HG03039 (cell line): ENCODE results near the gene BMP8A.
"Not testable (repeated sequence)": the region's sequence is repeated elsewhere in the genome, so short reads cannot be mapped to it uniquely, and the experiment has no call there.

Experiments used
- ATAC-seq: cut with Tn5 transposase; IDR thresholded peaks from one replicate; pipeline ENCODE4 v1.9.1; 2021; ENCODE audit warnings: mild to moderate bottlenecking, moderate library complexity; ENCODE audit not compliant: unreplicated experiment

BMP8A gene

DNA sequence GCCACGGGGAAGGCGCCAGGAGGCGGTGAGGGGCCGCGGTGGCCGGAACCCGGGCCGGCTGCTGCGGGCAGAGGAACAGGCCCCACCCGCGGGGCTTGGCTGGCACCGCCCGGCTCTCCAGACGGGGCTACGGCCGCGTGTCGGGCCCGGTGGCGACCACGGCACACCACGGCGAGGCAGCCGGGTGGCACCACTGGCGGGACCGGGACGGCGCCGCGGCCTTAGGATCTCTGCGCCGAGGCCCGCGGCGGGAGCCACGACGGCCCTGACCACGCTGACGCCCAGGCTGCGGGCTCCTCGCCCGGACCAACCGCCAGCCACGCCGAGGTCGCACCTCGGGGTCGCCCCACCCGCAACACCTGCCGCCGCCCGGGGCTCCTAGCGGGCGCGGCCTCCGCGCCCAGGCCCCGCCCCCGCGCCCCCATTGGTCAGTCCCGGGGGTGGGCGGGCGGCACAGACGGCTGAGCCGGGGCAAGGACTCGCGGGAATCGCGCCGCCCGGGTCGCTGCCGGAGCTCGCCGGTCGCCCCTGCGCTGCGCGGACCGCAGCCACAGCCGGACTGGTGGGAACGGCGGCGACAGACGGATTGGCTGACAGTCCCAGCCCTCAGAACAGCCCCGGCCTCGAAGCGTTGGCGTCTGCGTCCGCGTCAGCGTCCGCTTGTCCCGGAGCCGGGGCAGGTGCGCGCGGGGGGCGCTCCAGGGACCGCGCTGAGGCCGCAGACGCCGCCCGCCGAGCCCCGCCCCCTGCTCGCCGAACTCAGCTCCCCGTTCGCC lies at the start of gene BMP8A:
Gene BMP8A (plus strand): TSS at position 491 of the 776 bp plus-strand sequence. CDS start 356 bp downstream, outside the sequence.
- ATAC-seq: peak; percentile 68

DNA sequence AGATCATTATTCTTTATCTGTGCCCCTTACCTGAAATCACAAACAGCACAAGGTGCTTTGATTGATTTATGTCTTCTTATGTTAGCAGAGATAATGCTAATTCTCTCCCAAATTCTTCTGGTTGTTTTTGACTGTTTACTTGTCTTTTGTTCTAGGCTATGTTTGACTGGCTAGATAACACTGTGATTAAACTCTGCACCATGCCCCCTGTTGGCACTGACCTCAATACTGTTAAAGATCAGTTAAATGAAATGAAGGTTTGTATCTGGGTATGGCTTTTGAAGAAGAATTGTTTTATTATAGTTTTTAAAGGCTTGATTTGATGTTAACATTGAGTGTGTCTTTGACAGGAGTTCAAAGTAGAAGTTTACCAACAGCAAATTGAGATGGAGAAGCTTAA lies 49.6 kb upstream of the BMP8A start:
- no peak for ATAC-seq

DNA sequence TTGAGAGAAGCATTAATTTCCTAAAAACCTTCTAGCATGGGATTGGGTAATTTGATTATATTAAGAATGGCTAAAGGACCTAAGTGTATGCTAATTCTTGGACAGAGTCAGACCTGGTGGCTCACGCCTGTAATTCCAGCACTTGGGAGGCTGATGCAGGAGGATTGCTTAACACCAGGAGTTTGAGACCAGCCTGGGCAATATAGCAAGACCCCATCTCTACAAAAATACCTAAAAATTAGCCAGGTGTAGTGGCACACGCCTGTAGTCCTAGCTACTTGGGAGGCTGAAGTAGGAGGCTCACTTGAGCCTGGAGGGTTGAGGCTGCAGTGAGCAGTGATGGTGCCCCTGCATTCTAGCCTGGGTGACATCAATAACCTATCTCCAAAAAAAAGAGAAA lies 45.9 kb upstream of the BMP8A start:
- no peak for ATAC-seq

DNA sequence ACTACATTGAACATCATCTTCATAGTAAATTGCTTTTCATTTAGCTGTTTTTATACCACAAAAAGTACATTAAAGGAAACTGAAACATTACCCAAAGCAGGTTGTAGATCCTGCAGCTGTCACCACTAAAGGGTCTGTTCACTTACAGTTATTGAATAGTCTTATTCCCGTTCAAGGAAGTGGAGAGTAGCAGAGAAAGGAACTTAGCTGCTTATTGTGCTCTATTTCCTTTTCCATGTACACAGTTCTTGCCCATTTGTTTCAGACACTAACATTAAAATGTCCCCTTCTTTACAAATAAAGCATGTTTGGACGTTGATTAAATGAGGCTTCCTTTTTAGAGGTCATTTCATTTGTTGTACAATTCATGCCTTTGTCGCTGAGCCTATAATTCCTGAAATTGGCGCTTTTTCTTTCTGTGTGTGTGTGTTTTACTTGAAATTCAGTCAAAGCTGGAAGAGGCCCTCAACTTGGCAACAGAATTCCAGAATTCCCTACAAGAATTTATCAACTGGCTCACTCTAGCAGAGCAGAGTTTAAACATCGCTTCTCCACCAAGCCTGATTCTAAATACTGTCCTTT lies 44.4 kb upstream of the BMP8A start:
- ATAC-seq: no peak

- not testable (repeated sequence) for ATAC-seq
Observed at GRCh38 chr1:39450041-39450440, 41.4 kb upstream of the BMP8A start.

DNA sequence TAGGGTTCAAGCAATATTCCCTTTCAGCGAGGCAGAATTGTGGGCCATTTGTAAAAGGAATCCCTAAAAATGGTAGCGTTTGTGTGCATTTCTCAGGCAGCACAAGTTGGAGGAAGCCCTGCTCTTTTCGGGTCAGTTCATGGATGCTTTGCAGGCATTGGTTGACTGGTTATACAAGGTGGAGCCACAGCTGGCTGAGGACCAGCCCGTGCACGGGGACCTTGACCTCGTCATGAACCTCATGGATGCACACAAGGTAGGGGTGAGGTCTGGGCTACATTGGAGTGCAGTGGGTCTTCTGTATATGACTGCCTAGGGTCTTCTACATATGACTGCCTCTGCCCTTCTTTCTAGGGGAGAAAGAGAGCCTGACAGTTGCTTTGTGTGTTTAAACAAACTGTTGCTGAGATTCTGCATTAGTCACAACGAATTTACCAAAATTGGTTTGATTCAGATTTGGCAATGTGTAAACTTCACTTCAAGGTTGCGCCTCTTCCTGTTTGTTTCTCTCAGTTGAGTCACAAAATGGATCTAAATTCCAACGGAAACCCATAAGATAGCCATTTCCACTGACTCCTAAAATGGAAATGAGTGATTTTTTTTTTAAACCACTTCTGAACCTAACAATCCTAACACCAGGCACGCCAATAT lies 40.4 kb upstream of the BMP8A start:
- no peak for ATAC-seq

DNA sequence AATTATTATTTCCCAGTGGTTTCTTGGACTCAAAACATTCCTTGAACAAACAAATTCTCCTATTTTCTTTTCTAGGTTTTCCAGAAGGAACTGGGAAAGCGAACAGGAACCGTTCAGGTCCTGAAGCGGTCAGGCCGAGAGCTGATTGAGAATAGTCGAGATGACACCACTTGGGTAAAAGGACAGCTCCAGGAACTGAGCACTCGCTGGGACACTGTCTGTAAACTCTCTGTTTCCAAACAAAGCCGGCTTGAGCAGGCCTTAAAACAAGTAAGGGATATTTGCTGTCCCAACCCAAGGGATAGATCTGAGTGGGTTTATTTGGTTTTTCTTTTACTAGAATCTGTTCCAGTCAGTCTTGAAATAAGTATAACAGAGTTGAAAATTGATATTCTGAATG lies 39.4 kb upstream of the BMP8A start:
- no peak for ATAC-seq

- ATAC-seq: no peak
Observed at GRCh38 chr1:39452540-39452939, 38.9 kb upstream of the BMP8A start.

DNA sequence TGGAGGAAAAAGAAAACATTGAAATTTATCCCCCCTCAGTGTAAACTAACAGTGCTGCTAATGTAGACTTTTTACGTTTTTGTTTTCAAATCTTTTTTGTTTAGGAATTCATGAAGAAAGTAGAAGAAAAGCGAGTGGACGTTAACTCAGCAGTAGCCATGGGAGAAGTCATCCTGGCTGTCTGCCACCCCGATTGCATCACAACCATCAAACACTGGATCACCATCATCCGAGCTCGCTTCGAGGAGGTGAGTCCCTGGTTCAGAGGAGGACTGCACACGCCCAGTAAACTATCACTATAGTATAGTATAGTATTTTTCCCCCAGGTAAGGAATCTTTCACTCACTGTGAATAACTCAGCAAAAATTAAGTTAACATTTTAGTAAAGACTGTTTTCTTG lies 37.8 kb upstream of the BMP8A start:
- no peak for ATAC-seq

DNA sequence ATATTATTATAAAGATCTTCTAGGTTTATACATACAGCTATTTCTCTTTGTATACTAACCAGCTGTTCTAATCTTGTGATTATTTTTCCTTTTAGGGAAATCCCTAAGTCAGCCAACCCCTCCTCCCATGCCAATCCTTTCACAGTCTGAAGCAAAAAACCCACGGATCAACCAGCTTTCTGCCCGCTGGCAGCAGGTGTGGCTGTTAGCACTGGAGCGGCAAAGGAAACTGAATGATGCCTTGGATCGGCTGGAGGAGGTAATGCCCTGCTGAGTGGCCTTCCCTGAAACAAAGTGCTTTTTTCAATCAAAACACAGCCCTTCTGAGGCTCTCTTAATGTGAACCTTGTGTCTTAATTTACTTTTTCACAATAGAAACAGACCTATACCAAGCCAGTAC lies 32.4 kb upstream of the BMP8A start:
- no peak for ATAC-seq

DNA sequence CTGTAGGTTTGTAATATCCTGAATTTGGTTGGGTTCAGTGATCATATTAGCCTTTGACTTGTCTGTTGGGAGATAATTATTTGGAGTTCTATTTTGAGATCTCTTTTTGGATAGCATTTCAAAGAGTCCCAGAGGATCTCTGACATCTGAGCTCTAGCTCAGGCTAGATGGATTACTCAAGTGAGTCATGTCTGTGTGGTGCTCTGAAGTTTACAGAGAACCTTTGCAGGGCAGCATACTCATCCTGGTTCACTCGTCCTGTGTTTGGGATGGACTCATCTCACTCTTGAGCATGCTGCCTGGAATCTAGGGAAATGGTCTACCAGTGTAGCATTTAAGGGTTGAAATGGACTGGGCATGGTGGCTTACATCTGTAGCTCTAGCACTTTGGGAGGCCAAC lies 29.4 kb upstream of the BMP8A start:
- ATAC-seq: no peak

GRCh38 chr1:39466413-39467107 lies 24.9 kb upstream of the BMP8A start:
- no peak for ATAC-seq

DNA sequence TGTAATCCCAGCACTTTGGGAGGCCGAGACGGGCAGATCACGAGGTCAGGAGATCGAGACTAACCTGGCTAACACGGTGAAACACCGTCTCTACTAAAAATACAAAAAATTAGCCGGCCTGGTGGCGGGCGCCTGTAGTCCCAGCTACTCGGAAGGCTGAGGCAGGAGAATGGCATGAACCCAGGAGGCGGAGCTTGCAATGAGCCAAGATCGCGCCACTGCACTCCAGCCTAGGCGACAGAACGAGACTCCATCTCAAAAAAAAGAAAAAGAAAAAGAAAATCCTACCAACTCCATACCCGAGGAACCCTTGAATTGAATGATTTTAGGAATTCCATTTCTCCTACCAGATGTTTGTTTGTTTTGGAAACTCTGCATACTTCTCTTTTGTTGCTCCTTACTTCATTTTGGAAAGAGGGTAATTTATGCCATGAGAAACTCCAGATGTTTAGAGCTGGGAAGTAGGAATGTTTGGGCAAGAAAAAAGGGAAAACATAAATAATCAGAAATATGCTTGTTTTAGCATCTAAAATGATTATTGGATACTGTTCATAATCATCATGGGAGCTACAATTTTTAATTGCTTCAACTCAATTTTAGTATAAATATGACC lies 24.2 kb upstream of the BMP8A start:
- ATAC-seq: not testable (repeated sequence)

- no peak for ATAC-seq
Observed at GRCh38 chr1:39469150-39469549, 22.3 kb upstream of the BMP8A start.

DNA sequence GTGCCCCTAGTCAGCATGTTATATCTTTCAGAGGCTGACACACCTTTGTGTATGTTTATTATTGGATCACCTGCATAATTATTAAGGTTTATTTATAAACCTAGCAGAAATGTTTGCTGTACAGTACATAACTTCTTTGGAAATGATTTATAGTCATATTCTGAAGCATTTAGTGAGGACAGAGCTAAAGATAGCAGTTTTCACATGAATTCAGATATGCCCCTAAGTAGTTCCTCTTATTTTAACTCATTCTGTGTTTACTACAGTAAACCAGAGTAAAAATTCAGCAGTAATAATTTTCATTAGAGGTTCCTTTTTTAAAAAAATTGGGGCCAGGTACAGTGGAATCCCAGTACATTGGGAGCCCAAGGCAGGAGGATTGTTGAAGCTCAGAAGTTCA lies 21.4 kb upstream of the BMP8A start:
- ATAC-seq: no peak

DNA sequence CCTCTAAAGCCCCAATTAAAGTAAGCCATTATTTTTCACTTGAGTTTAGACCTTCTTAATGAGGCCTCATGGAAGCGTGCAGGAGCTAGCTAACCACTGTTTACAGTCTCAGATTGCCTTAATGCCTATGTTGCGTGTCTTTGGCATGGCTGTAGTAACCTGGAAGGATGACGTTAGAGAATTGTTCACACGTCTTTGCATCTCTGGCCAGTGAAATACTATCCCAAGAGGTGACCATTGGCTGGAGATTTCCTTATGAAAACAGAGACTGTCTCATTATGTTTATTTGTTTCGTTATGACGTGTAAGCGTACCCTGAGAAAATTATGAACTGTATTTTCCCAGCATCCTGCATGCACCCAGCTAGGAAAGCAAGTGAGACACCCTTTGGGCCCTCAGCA lies 18.6 kb upstream of the BMP8A start:
- ATAC-seq: no peak

DNA sequence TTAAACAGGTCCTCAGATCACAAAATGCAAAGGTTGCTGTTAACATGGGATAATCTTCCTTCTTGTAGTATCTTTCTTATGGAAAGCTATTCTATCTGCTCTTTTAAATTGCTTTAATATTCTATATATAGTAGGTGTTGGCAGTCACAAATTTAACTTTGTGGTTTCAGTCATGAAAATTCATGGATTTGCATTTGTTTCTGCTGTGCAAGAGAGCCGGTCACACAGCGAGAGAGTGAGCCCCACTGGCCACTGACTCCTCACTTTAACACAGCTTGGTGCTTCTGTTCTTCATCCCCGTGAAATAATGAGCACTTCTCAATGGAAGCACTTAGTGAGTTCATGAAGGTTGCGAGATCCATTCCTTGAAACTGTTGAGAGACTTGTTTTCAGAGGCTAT lies 18.1 kb upstream of the BMP8A start:
- ATAC-seq: no peak

GRCh38 chr1:39474810-39475209 lies 16.6 kb upstream of the BMP8A start:
- ATAC-seq: no peak

DNA sequence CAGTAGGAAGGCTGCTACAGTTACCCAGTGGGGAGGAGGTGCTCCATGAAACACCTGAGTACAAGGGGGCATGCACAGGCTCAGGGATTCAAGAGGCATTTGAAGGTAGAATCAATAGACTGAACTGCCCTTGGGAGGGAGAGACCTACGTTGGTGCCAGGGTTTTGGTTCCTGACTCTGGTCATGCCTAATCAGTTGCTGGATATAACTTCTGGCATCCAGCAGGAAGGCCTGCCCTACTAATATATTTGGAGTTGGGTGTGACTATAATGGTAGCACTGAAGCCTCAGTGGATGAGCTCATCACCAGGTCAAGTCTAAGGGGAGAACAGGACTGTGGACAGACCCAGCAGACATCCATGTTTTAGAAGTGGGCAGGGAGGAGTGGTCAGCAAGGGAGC lies 15.9 kb upstream of the BMP8A start:
- ATAC-seq: not testable (repeated sequence)

DNA sequence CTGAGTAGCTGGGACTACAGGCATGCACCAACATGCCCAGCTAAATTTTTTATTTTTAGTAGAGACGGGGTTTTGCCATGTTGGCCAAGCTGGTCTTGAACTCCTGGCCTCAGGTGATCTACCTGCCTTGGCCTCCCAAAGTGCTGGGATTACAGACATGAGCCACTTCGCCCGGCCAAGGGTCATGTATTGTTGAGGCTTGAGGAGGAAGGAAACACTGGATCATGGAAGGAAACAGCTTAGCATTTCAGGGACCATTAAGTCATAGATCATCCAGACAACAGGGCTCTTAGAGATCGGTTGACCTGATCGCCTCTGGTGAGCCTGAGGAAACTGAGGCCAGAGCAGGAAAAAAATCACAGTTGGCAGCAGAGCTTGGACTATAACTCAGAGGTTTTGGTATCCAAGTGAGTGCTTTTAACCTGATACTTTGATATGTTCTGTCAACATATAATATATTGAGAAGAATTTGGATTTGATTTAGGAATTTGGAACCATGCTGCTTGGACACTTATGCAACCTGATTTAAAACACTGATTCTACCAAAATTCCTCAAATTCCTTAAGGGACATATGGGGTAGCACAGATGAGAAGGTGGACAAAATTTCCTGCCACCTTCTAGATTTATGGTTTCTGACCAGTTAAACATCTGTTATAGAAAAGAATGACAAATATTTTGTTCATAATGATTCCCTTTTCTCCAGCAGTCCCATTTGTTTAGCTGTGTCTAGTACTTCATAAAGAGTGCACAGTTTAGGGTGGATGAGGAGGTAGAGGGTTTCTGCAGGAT lies 13.1 kb upstream of the BMP8A start:
- ATAC-seq: no peak
